Hindlimb muscle (tissue), 1 donor: ENCODE data around the gene TEX38. TPM values are rescaled to one million over a fixed set of nuclear protein-coding genes. Genes with fewer than 3 reads are reported as not detected.
"Not testable (repeated sequence)": the region's sequence is repeated elsewhere in the genome, so short reads cannot be mapped to it uniquely, and the experiment has no call there.

ENCODE experiments used
- DNase-seq: peaks from one replicate; pipeline ENCODE4 v3.0.0-alpha.2; 2013
- polyA plus RNA-seq: library from polyadenylated mRNA; unstranded; fragments of 120-200 nt; gene quantifications from one replicate; pipeline ENCODE4 v1.2.1, GENCODE V29; 2013; ENCODE audit not compliant: insufficient read length

Gene TEX38
- polyA plus RNA-seq, 1 donor, result 0.28 TPM

GRCh38 chr1:46655848-46656247 lies 15.8 kb upstream of the TEX38 start:
- no peak for DNase-seq

- DNase-seq, result no peak
Observed at GRCh38 chr1:46656643-46657042, 15.0 kb upstream of the TEX38 start.

- no peak for DNase-seq
Observed at GRCh38 chr1:46657775-46658174, 13.9 kb upstream of the TEX38 start.

GRCh38 chr1:46659307-46659870 lies 12.3 kb upstream of the TEX38 start:
- DNase-seq, result no peak

- DNase-seq, result not testable (repeated sequence)
Observed at GRCh38 chr1:46660116-46660515, 11.5 kb upstream of the TEX38 start.

GRCh38 chr1:46662919-46663318 lies 8.7 kb upstream of the TEX38 start:
- not testable (repeated sequence) for DNase-seq

- no peak for DNase-seq
Observed at GRCh38 chr1:46665983-46666382, 5.7 kb upstream of the TEX38 start.

GRCh38 chr1:46667782-46668760 lies 3.6 kb upstream of the TEX38 start, which contains the start of gene ATPAF1:
Gene ATPAF1, minus strand, starts transcription at chr1:46668364. Its CDS starts 42 bp downstream, at chr1:46668322.
- peak; percentile 85 for DNase-seq

GRCh38 chr1:46670134-46670533 lies 1.5 kb upstream of the TEX38 start:
- no peak for DNase-seq

GRCh38 chr1:46672696-46673095 lies 1.0 kb downstream of the TEX38 start:
- DNase-seq, result no peak

GRCh38 chr1:46673749-46674182 lies 2.1 kb downstream of the TEX38 start:
- no peak for DNase-seq

GRCh38 chr1:46675549-46676314 lies 4.1 kb downstream of the TEX38 start:
- no peak for DNase-seq

- DNase-seq, result no peak
Observed at GRCh38 chr1:46676531-46676930, 4.9 kb downstream of the TEX38 start.

GRCh38 chr1:46677339-46677738 lies 5.7 kb downstream of the TEX38 start:
- DNase-seq, result no peak

GRCh38 chr1:46679789-46680573 lies 8.3 kb downstream of the TEX38 start:
- DNase-seq, result no peak

- DNase-seq, result no peak
Observed at GRCh38 chr1:46681333-46682034, 9.8 kb downstream of the TEX38 start.

GRCh38 chr1:46682064-46682463 lies 10.4 kb downstream of the TEX38 start:
- no peak for DNase-seq

GRCh38 chr1:46684670-46685069 lies 13.0 kb downstream of the TEX38 start:
- DNase-seq, result no peak

GRCh38 chr1:46686255-46686654 lies 14.6 kb downstream of the TEX38 start:
- DNase-seq, result no peak

- peak; percentile 15 for DNase-seq
Observed at GRCh38 chr1:46687093-46687659, 15.5 kb downstream of the TEX38 start.

GRCh38 chr1:46687921-46688509 lies 16.4 kb downstream of the TEX38 start:
- DNase-seq, result no peak
